HEK293 (cell line): ENCODE measurements around the gene CBX5.

Source experiments
- CTCF ChIP-seq: fragments of 450-650 bp; formaldehyde crosslinking; IDR thresholded peaks from 2 replicates; pipeline ENCODE4 v1.5.1; 2016; ENCODE audit warnings: missing biosample characterization, missing genetic modification characterization
- GLIS1 ChIP-seq: fragments of 450-650 bp; formaldehyde crosslinking; IDR thresholded peaks from 2 replicates; pipeline ENCODE4 v1.5.1; 2016; ENCODE audit warnings: missing biosample characterization, missing genetic modification characterization
- ZNF138 ChIP-seq: fragments of 450-650 bp; formaldehyde crosslinking; IDR thresholded peaks from 2 replicates; pipeline ENCODE4 v1.5.1; 2016; ENCODE audit warnings: missing biosample characterization, missing genetic modification characterization, borderline replicate concordance
- ZNF391 ChIP-seq: fragments of 450-650 bp; formaldehyde crosslinking; IDR thresholded peaks from 2 replicates; pipeline ENCODE4 v1.5.1; 2016; ENCODE audit warnings: low read depth, missing biosample characterization, missing genetic modification characterization, borderline replicate concordance
- ZSCAN5A ChIP-seq: fragments of 450-650 bp; formaldehyde crosslinking; IDR thresholded peaks from 2 replicates; pipeline ENCODE4 v1.5.1; 2016; ENCODE audit warnings: missing biosample characterization, missing genetic modification characterization

GRCh38 chr12:54191126-54191525 lies 88.8 kb downstream of the CBX5 start:
- TF ChIP-seq ZNF138 (tag by site-specific recombination) (no peak), CTCF (tag by site-specific recombination) (no peak), ZSCAN5A (tag by site-specific recombination) (no peak), ZNF391 (tag by site-specific recombination) (no peak), GLIS1 (tag by site-specific recombination) (no peak)
